Inflammatory macrophage (primary cell): ENCODE data around the gene SH3D19.

Experiments used
- DNase-seq, 2 donors: peaks; one replicate each; pipeline ENCODE4 v3.0.0-alpha.2; 2020 to 2022

The SH3D19 gene

GRCh38 chr4:151227731-151228130, 97.7 kb downstream of the SH3D19 start:
- DNase-seq = no peak

GRCh38 chr4:151227172-151227571, 98.2 kb downstream of the SH3D19 start:
- no peak for DNase-seq

GRCh38 chr4:151226004-151226932, 99.1 kb downstream of the SH3D19 start:
- no peak for DNase-seq

GRCh38 chr4:151223465-151223864, 101.9 kb downstream of the SH3D19 start:
- DNase-seq = no peak

GRCh38 chr4:151219948-151220347, 105.5 kb downstream of the SH3D19 start:
- DNase-seq = no peak

GRCh38 chr4:151219091-151219490, 106.3 kb downstream of the SH3D19 start:
- DNase-seq = no peak

GRCh38 chr4:151218343-151218742, 107.1 kb downstream of the SH3D19 start:
- no peak for DNase-seq

GRCh38 chr4:151217326-151217725, 108.1 kb downstream of the SH3D19 start:
- no peak for DNase-seq

- DNase-seq = no peak
Measured at GRCh38 chr4:151215295-151215694, 110.1 kb downstream of the SH3D19 start.

GRCh38 chr4:151207868-151208267, 117.5 kb downstream of the SH3D19 start:
- no peak for DNase-seq

- DNase-seq = no peak
Measured at GRCh38 chr4:151207186-151207585, 118.2 kb downstream of the SH3D19 start.

GRCh38 chr4:151206241-151207005, 119.0 kb downstream of the SH3D19 start:
- DNase-seq = no peak

GRCh38 chr4:151205722-151206121, 119.7 kb downstream of the SH3D19 start:
- DNase-seq = no peak

GRCh38 chr4:151204925-151205524, 120.4 kb downstream of the SH3D19 start:
- no peak for DNase-seq

GRCh38 chr4:151202851-151203455, 122.5 kb downstream of the SH3D19 start:
- DNase-seq = no peak

GRCh38 chr4:151202381-151202780, 123.0 kb downstream of the SH3D19 start:
- DNase-seq = no peak

GRCh38 chr4:151199319-151200190, 125.8 kb downstream of the SH3D19 start:
- no peak for DNase-seq

- DNase-seq = no peak
Measured at GRCh38 chr4:151198748-151199147, 126.7 kb downstream of the SH3D19 start.

GRCh38 chr4:151197247-151197646, 128.2 kb downstream of the SH3D19 start:
- DNase-seq = no peak

GRCh38 chr4:151195801-151196200, 129.6 kb downstream of the SH3D19 start:
- DNase-seq = no peak

- DNase-seq = no peak
Measured at GRCh38 chr4:151193414-151193813, 132.0 kb downstream of the SH3D19 start.
